GM19395 (cell line): Measurements from ENCODE around the gene LTBP4.
"Not testable (repeated sequence)": the region's sequence is repeated elsewhere in the genome, so short reads cannot be mapped to it uniquely, and the experiment has no call there.

ENCODE experiments used
- ATAC-seq: cut with Tn5 transposase; IDR thresholded peaks from one replicate; pipeline ENCODE4 v1.9.1; 2021; ENCODE audit warnings: mild to moderate bottlenecking, moderate library complexity; ENCODE audit not compliant: unreplicated experiment

Gene LTBP4

GRCh38 chr19:40601134-40601974 lies at the start of gene LTBP4:
LTBP4 (plus strand) TSS chr19:40601369; CDS start chr19:40601388, 19 bp downstream.
- no peak for ATAC-seq

GRCh38 chr19:40552848-40553247 lies 48.3 kb upstream of the LTBP4 start:
- no peak for ATAC-seq

- no peak for ATAC-seq
Measured at GRCh38 chr19:40553885-40554857, 47.0 kb upstream of the LTBP4 start.

GRCh38 chr19:40555978-40556689 lies 45.0 kb upstream of the LTBP4 start:
- ATAC-seq: no peak

GRCh38 chr19:40556953-40557530 lies 44.1 kb upstream of the LTBP4 start:
- ATAC-seq: no peak

GRCh38 chr19:40559394-40559793 lies 41.8 kb upstream of the LTBP4 start:
- ATAC-seq: no peak

- no peak for ATAC-seq
Measured at GRCh38 chr19:40560092-40560507, 41.1 kb upstream of the LTBP4 start.

- no peak for ATAC-seq
Measured at GRCh38 chr19:40561947-40562346, 39.2 kb upstream of the LTBP4 start.

GRCh38 chr19:40564535-40564934 lies 36.6 kb upstream of the LTBP4 start:
- ATAC-seq: not testable (repeated sequence)

GRCh38 chr19:40565355-40565754 lies 35.8 kb upstream of the LTBP4 start:
- ATAC-seq: no peak

- no peak for ATAC-seq
Measured at GRCh38 chr19:40565910-40566495, 35.2 kb upstream of the LTBP4 start.

- no peak for ATAC-seq
Measured at GRCh38 chr19:40567040-40567749, 34.0 kb upstream of the LTBP4 start.

- no peak for ATAC-seq
Measured at GRCh38 chr19:40567750-40568494, 33.2 kb upstream of the LTBP4 start.

- ATAC-seq: peak; percentile 81
Measured at GRCh38 chr19:40570313-40571004, 30.7 kb upstream of the LTBP4 start.

- no peak for ATAC-seq
Measured at GRCh38 chr19:40571005-40571318, 30.2 kb upstream of the LTBP4 start.

GRCh38 chr19:40571831-40572495 lies 29.2 kb upstream of the LTBP4 start:
- no peak for ATAC-seq

- no peak for ATAC-seq
Measured at GRCh38 chr19:40575326-40575725, 25.8 kb upstream of the LTBP4 start.

GRCh38 chr19:40576151-40576584 lies 25.0 kb upstream of the LTBP4 start:
- ATAC-seq: peak; percentile 32
